ENCODE results near the gene CORO1C.

DNA sequence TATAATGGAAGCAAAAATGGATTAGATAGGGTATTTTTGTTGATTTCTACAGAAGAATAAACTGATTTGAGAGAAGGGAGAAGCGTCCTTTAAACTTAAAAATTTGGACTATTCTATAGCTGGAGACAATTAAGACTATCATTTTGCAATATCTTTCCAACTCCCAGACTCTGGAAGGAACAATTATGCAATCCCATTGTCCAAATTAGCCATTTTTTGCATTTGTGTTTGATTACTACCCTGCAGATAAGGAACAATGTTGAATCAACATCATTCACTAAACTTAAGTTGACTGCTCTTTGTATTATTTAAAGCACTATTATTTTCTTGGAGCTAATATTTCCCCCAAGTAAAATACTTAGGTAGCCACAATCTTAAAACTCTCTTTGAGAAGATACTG lies 62.8 kb downstream of the CORO1C start:
- no peak for TF ChIP-seq EZH2 (IDR thresholded peaks at IDR 0.05; ENCODE audit: borderline replicate concordance, low read depth, low read length, poor library complexity, severe bottlenecking)
- no peak for TF ChIP-seq CTCF (conservative IDR thresholded peaks at IDR 0.05; ENCODE audit: low read depth, low read length)
